Thoracic aorta (tissue), 2 donors: ENCODE data around the gene INMT. TPM values are rescaled to one million over a fixed set of nuclear protein-coding genes. Genes with fewer than 3 reads are reported as not detected.

Experiments used
- ATAC-seq: fragments of 150-250 bp; one replicate; pipeline ENCODE4 v1.8.0; 2017; ENCODE audit warnings: low read depth; ENCODE audit not compliant: insufficient number of reproducible peaks, low FRiP score
- DNase-seq: peaks from one replicate; pipeline ENCODE4 v3.0.0-alpha.2; 2020; ENCODE audit warnings: low spot score
- H3K27ac ChIP-seq, 2 donors: fragments of 200-600 bp; sonication (generic); 1 replicate in 1 of 2; 2 replicates in 1 of 2; pipeline ENCODE4 v1.5.1; 2016; ENCODE audit warnings: mild to moderate bottlenecking in 2 of 2, moderate library complexity in 2 of 2
- H3K27me3 ChIP-seq: fragments of 200-600 bp; sonication (generic); replicated peaks from 2 replicates; pipeline ENCODE4 v1.6.0; 2016; ENCODE audit warnings: mild to moderate bottlenecking; ENCODE audit not compliant: insufficient read depth
- H3K36me3 ChIP-seq: fragments of 200-600 bp; sonication (generic); one replicate; pipeline ENCODE4 v1.5.1; 2016
- H3K4me1 ChIP-seq, 2 donors: fragments of 200-600 bp; sonication (generic); 1 replicate in 1 of 2; 2 replicates in 1 of 2; pipeline versions ENCODE4 v1.5.1 to v1.6.0; 2016; ENCODE audit warnings: low read depth in 2 of 2, mild to moderate bottlenecking in 1 of 2; ENCODE audit not compliant: control insufficient read depth in 1 of 2
- H3K4me3 ChIP-seq: fragments of 200-600 bp; sonication (generic); 2 replicates; pipeline ENCODE4 v1.5.1; 2016; ENCODE audit warnings: mild to moderate bottlenecking
- H3K9me3 ChIP-seq: fragments of 200-600 bp; sonication (generic); 2 replicates; pipeline ENCODE4 v1.5.1; 2016
- CTCF ChIP-seq: fragments of 200-600 bp; sonication (generic); IDR thresholded peaks from one replicate; pipeline ENCODE4 v1.5.1; 2019; ENCODE audit warnings: antibody characterized with exemption
- total RNA-seq, 2 donors: library from RNA; depleted of rRNA; stranded (reverse); fragments of >200 nt; gene quantifications; one replicate each; pipeline versions ENCODE4 v1.1.0 to v1.2.3, GENCODE V29; 2016

The INMT gene
- total RNA-seq, 2 donors from 2014 or later = 137 to 243 TPM

GRCh38 chr7:30800785-30801252 is 48.9 kb downstream of the INMT start:
- H3K4me1 ChIP-seq = peaks cover 52 to 80% of the 10 kb centered on the region in 2 donors
- TF ChIP-seq CTCF = peak; percentile 71
- peak overlapping the region; percentile 61 to 81 for H3K27ac ChIP-seq
- no peaks in the 10 kb centered on the region for H3K27me3 ChIP-seq
- H3K9me3 ChIP-seq = no peaks in the 10 kb centered on the region
- H3K4me3 ChIP-seq = no peak overlapping the region
- DNase-seq = no peak
- ATAC-seq = peak; percentile 44
- no peaks in the 10 kb centered on the region for H3K36me3 ChIP-seq

- no peak for ATAC-seq
- Histone ChIP-seq H3K27ac (peak overlapping the region; percentile 80 to 84), H3K9me3 (no peaks in the 10 kb centered on the region), H3K4me3 (no peak overlapping the region), H3K27me3 (no peaks in the 10 kb centered on the region), H3K4me1 (peaks cover 44 to 76% of the 10 kb centered on the region in 2 donors), H3K36me3 (no peaks in the 10 kb centered on the region)
- no peak for DNase-seq
- TF ChIP-seq CTCF = no peak
These were observed 50.9 kb downstream of the INMT start for GRCh38 chr7:30802812-30803211.

GRCh38 chr7:30804078-30804661 is 52.2 kb downstream of the INMT start:
- no peak for DNase-seq
- peak; percentile 21 for ATAC-seq
- no peaks in the 10 kb centered on the region for H3K27me3 ChIP-seq
- H3K9me3 ChIP-seq = no peaks in the 10 kb centered on the region
- H3K27ac ChIP-seq = peak overlapping the region; percentile 80 to 84
- no peak overlapping the region for H3K4me3 ChIP-seq
- H3K4me1 ChIP-seq = peaks cover 40 to 68% of the 10 kb centered on the region in 2 donors
- no peaks in the 10 kb centered on the region for H3K36me3 ChIP-seq
- TF ChIP-seq CTCF = no peak

GRCh38 chr7:30805081-30805691 is 53.3 kb downstream of the INMT start:
- peak overlapping the region; percentile 80 to 84 for H3K27ac ChIP-seq
- H3K36me3 ChIP-seq = no peaks in the 10 kb centered on the region
- no peaks in the 10 kb centered on the region for H3K27me3 ChIP-seq
- no peak overlapping the region for H3K4me3 ChIP-seq
- no peak for TF ChIP-seq CTCF
- no peak for DNase-seq
- no peak for ATAC-seq
- H3K4me1 ChIP-seq = peaks cover 32 to 58% of the 10 kb centered on the region in 2 donors
- H3K9me3 ChIP-seq = no peaks in the 10 kb centered on the region

GRCh38 chr7:30805931-30806330 is 54.0 kb downstream of the INMT start:
- H3K4me1 ChIP-seq = peaks cover 26 to 51% of the 10 kb centered on the region in 2 donors
- ATAC-seq (no peak), DNase-seq (no peak)
- no peak overlapping the region for H3K4me3 ChIP-seq
- no peaks in the 10 kb centered on the region for H3K9me3 ChIP-seq
- H3K36me3 ChIP-seq = no peaks in the 10 kb centered on the region
- H3K27ac ChIP-seq = peak overlapping the region; percentile 80 to 84
- no peaks in the 10 kb centered on the region for H3K27me3 ChIP-seq
- no peak for TF ChIP-seq CTCF

Other genes starting within 250 kb of the INMT start
- gene GGCT, start 247.3 kb upstream of the INMT start, total RNA-seq = 10 to 100 TPM; 11.8 to 24.6 TPM
- gene GARS1, start 157.3 kb upstream of the INMT start, total RNA-seq = 10 to 100 TPM; 76.5 to 81.6 TPM
- gene CRHR2, start 69.7 kb upstream of the INMT start, total RNA-seq = under 1 TPM in 1 of 2 donors, not detected in 1; 0.21 TPM
- 10 to 100 TPM; 32.0 to 44.0 TPM for gene MINDY4, start 19.3 kb downstream of the INMT start, total RNA-seq
- gene AQP1, start 159.7 kb downstream of the INMT start, total RNA-seq = 1,000 to 10,000 TPM; 1,262 to 1,768 TPM
- gene GHRHR, start 211.8 kb downstream of the INMT start, total RNA-seq = not detected